Measurements from ENCODE around the gene CLEC1B.

DNA sequence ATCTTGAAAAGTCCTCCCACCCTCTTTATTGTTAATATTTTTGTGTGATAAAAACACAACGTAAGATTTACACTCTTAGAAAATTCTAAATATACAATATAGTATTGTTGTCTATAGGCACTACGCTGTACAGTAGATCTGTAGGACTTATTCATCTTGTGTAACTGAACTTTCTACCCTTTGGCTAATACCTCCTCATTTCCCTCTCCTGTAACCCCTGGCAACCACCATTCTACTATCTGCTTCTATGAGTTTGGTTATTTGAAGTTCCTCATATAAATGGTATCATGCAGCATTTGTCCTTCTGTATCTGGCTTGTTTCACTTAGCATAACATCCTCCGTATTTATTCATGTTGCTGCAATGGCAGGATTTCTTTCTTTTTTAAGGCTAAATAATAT is 26.3 kb upstream of the CLEC1B start:
- TF ChIP-seq L3MBTL2 (conservative IDR thresholded peaks at IDR 0.05) (no peak), FOXK2 (IDR thresholded peaks at IDR 0.05) (no peak), ZNF384 (IDR thresholded peaks at IDR 0.05) (no peak), CTBP1 (IDR thresholded peaks at IDR 0.05; ENCODE audit: borderline replicate concordance) (no peak), FOXM1 (IDR thresholded peaks at IDR 0.05; ENCODE audit: borderline replicate concordance) (no peak), ARNT (IDR thresholded peaks at IDR 0.05) (no peak)
